GM18861 (cell line): Measurements from ENCODE around the gene KRT14.
"Not testable (repeated sequence)": the region's sequence is repeated elsewhere in the genome, so short reads cannot be mapped to it uniquely, and the experiment has no call there.

ENCODE experiments used
- ATAC-seq: cut with Tn5 transposase; IDR thresholded peaks from one replicate; pipeline ENCODE4 v1.9.1; 2021; ENCODE audit not compliant: unreplicated experiment

The KRT14 gene

DNA sequence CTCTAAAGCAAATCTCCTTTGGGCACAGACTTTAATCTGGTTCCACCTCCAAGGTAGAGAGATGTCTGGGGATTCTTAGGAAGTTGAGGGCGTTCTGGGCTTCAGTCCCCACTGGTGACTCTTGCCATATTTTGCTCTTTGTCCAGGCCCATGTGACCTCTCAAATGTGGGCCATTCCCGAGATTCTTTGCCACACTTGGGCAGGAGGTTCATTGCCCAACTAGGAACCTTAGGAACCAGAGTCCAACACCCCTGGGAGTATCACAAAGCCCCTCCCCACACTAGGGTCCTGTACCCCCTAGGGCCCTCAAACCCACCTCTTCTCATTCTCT lies 6.5 kb downstream of the KRT14 start:
- ATAC-seq: no peak

DNA sequence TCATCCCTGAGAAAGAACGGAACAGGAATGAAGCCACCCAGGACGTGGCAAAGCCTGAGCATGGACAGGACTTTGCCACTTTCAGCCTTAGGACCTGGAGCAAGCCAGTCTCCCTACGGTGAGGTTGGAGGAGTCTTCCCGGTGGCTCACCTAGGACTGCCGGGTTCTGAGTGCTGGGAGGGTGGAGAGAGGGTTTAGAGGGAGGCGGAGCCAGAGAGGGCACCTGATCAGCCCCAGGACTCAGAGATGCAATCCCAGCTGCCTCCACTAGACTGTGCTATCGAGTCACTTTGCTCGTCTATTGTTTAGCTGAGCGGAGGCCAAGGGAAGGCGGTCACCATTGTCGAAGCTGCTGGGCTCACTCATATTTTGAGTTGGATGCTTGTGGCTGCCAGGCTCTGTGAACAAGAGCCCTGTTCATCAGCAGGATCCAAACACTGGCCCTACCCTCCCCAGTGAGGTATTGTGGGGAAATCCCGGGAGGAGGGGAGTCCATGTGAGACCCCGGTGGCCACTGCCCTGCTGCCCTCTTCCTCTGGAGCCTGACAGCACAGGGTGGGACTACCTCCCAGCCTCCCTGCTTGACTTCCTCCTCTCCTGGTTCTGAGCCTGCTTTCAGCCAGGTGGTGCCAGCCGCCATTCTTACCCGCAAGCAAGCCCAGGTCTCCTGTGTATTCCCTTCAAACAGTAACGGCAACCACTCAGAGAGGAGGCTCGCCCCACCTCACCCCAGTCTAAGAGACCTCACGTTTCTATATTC lies 7.0 kb downstream of the KRT14 start:
- ATAC-seq: no peak

DNA sequence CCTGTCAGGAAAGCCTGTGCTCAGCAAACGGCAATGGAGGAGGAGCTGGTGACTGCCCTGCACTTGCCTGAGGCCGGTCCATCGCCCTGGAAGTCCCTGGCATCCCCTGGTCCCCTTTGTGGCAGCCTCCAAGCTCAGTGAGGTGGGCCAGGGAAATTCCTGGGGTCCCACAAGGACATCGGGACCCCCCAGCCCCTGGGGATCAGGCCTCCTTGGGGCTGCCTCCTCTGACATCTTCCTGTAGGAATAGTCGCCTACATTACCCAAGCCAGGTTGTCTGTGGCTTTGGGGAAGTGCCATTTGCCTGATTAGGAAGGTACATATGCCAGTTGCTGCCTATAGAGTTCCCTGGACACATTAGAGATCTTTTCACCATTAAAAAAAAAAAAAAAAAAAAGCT lies 7.7 kb downstream of the KRT14 start:
- ATAC-seq: no peak

DNA sequence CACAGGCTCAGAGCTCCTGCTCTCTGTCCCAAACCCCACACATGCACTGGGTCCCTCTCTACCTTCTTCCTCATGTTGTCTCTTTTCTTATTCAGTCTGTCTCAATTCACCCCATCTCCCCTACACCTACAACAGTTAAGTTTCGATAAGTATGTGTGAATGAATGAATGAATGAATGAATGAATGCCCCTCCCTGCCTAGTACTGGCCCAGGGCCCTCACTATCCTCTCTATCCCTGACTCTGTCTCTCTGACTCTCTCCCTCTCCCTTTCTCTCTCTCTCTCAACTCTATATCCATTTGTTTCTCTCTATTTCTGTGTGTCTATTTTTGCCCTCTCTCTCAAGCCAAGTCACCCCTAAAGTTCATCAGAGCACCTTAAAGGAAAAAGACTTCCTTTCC lies 8.2 kb downstream of the KRT14 start:
- no peak for ATAC-seq

DNA sequence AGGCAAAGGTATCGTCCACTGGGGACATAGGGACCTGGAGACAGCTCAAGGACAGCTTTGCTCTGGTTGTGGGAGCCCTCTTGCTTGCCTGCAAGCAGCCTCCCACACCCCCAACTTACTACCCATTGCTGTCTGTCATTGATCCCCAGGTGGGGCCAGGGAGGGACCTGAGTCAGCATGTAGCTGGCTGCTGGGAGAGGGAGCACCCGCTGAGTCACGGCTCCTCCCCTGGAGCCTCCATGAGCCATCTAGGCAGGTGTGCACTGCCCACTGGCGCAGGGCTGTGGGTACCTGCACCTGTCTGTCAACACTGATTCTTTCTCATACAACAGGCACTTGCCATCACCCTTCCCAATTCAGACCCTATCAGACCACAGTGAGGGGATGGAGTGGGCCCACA lies 10.0 kb downstream of the KRT14 start:
- ATAC-seq: not testable (repeated sequence)

DNA sequence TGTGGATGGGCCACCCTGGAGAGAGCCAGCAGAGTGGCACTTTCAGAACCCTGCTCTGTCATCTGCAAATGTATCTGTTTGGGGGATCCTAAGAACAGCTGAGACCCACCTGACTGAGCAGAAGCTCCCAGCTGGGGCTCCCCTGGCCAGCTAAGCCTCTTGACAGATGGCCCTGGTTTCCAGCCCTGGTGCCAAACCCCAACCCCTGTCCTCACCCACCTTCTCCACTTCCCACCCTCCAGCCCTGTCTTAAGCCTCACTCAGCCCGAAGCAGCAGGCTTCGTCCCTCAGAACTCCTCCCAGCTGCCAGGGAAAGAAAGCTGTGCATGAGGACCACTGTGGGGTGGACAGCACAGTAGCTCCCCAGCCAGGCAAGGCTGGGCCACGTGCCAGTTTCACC lies 11.4 kb downstream of the KRT14 start:
- ATAC-seq: no peak

DNA sequence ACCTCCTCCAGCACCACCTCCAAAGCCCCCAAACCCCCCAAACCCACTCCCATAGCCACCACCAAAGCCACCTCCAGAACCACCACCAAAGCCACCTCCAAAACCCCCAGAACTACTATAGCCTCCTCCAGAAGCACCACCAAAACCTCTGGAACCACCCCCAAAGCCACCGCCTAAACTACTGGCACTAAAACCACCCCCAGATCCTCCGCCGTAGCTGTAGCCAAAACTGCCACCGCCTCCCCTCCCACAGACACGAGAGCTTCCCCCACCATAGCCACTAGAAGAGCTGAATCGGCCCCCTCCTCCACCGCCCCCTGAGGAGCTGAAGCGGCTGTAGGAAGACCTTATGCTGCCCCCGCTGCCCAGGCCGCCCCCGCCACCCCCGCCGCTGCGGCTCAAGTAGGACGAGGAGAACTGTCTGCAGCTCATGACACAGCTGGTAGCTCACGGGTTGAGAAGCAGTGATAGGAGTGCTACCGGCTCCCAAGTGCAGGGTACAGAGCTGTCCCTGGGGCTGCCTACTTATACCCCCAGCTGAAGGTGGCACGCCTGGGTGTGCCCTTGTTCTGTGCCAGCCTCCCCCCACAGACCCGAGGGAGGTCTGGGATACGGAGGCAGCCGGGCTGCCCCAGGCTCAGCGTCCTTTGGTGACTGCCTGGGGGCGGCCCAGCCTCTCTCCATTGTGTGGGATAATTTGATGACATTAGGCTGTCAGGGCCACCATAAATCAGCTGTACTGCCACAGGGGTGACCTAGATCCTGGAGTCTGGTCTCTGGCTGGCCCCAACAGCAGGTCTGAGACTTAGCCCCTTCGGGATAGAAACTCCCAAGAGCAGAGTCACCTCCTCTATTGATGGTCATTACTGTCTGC lies 14.9 kb downstream of the KRT14 start, which contains the start of gene KRT9:
Gene KRT9 (minus strand): TSS at position 499 of the 874 bp plus-strand sequence. CDS start 67 bp downstream, at position 432.
- ATAC-seq: no peak

DNA sequence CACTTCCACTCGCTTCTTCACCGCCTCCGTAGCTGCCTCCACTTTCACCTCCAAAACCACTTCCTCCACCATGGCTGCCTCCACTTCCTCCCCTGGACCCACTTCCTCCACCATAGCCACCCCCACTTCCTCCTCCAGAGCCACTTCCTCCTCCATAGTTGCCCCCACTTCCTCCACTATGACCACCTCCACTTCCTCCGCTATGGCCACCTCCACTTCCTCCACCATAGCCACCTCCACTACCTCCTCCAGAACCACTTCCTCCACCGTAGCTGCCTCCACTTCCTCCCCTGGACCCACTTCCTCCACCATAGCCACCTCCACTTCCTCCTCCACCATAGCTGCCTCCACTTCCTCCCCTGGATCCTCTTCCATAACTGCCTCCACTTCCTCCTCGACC lies 19.4 kb downstream of the KRT14 start:
- ATAC-seq: no peak

DNA sequence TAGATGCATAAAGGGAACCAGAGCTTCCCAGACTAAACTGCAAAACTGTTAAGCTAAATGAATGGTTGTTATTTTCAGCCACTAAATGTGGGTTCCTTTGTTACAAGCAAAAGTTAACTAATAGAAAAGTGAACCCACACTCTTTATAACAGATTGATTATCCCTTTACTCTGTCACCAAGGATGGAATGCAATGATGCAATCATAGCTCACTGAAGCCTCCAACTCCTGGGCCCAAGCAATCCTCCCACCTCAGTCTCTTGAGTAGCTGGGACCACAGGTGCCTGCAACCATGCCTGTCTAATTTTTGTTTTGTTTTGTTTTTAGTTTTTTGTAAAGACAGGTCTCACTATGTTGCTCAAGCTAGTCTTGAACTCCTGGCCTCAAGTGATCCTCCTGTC lies 21.4 kb downstream of the KRT14 start:
- ATAC-seq: no peak

DNA sequence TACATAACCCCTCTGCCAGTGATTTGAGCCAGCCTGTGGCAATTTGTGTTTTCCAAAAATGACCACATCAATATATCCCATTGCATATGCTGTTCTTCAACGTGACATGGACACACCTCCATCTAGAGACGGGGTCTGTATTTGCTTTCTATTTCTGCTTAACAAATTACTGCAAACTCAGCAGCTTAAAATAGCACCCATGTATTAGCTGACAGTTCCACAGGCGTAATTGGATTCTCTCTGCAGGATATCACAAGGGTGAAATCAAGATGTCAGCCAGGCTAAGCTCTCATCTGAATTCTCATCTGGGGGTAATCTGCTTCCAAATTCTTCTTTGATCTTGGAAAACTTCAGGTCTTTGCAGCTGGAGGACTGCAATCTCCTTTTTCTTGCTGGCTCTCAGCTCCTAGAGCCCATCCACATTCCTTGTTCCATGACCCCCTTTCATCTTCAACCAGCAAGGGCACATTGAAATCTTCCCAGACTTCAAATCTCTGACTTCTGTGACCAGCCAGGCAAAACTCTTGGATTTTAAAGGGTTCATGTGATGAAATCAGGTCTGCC lies 23.0 kb downstream of the KRT14 start:
- ATAC-seq: no peak

DNA sequence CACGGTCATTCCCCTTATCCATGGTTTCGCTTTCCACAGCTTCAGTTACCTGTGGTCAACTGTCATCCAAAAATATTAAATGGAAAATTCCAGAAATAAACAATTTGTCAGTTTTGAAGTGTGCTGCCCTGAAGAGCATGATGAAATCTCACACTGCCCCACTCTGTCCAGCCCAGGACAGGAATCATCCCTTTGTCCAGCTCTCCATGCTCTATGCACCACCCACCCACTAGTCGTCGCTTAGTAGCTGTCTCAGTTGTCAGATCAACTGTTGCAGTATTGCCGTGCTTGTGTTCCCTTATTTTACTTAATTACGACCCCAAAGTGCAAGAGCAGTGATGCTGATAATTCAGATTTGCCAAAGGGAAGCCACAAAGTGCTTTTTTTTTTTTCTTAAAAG lies 25.1 kb downstream of the KRT14 start:
- no peak for ATAC-seq

DNA sequence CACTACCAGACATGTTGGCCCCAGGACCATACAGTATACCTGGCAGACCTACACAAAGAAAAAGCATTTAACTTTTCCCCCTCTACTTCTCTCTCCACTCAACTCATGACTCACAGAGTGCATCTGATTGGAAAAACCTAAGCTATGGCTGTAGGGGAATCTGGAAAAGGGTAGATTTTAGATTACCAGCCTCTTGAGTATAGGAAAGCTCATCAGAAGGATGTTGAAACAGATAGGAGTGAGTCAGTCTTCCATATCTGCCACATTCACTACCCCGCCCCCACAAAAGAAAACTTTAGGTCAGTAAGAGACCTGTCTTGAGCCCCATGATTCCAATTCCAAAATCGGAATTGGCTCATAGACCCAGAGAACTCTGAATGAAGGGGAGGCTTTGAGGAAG lies 27.1 kb downstream of the KRT14 start:
- ATAC-seq: no peak

DNA sequence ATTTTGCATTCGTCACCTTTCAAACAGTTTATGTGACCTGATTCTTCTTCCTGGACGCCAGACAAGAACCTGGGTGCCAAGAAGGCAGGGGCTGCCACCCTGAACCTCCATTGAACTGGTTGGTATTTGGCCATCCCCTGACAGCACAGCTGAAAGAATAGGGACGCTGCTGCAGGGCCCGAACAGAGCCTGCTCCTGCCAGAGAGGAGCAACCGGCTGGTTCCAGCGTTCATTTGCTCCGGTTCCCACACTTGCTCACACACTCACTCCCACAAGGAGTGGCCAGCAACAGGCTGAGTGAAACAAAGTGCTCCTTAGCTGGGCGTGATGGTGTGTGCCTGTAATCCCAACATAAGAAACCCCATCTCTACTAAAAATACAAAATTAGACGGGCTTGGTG lies 29.8 kb downstream of the KRT14 start:
- ATAC-seq: no peak

DNA sequence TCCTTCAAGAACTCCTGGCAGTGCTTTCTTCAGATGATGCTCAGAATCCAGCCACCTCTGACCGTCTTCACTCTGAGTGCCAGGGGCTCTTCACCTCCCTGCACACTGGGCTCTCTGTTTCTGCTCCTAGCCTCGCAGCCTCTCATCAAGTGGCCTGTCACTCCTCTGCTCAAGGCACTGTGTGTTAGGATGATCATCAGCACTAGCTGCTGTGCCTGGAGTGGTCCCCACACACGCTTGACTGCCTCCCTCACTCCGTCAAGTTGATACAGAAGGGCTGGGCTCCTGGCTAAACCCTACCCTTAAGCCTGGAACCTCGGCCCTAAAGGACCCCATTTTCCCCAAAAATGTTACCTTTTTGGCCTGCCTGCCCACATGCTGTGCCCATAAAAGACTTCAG lies 30.4 kb downstream of the KRT14 start:
- ATAC-seq: no peak

DNA sequence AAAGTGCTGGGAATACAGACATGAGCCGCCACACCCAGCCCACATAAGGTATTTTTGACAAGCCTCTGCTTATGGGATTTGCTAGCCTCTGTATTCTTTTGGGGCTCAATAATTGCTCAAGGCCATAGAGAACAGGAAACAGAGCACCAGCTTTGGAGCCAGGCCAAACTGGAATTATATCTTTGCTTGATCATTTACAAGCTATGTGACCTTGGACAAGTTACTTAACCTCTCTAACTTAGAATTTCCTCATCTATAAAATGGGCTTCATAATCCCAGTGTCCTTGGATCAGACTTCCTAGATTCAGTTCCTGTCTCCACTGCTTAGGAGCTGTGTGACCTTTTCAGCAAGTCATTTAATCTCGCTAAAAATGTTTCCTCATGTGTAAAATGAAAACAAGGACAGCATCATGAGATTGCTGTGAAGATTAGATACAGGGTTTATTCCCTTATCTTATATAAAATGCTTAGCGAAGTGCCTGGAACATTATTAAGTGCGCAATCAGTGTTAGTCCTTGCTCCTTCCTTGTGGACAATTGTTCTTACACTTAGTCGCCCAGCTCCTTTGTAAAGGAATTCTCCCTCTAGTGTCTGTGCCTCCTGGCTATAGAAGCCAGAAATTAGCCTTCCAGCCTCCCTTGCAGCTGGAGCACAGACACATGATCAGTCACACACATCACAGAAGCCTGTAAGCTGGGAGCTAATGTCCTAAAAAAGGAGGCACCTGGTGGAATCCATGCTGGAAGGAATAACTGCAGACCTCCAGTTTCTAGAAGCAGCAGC lies 31.4 kb downstream of the KRT14 start:
- no peak for ATAC-seq

DNA sequence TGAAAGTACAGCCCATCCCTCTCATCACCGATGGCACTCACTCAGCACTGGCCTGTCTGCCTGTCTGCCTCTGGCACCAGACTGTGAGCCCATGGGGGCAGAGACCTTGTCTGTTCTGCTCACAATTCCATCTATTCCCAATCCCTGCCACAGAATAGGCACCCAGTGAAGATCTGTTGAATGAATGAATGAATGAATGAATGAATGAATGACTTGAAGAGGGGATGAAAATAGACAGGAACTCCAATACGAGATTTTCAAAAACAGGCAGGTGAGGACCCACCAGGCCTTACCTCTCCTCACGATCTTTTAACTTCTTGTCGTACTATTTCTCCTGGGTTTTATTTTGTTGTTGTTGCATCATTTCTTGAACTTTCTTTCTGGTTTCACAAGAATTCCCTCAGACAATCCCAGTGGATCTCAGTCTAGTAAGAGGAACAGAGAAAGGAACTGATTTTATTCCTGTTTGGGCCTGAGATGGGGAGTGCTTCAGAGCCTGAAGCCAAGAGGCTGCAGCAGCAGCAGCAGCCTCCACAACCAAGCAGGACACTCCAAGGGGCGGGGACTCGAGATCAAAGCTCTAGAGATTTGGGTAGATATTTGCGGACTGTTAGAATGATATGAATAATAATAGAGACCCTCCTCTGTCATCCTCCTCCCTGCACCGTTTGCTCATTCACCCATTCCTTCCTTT lies 32.6 kb downstream of the KRT14 start:
- ATAC-seq: no peak

DNA sequence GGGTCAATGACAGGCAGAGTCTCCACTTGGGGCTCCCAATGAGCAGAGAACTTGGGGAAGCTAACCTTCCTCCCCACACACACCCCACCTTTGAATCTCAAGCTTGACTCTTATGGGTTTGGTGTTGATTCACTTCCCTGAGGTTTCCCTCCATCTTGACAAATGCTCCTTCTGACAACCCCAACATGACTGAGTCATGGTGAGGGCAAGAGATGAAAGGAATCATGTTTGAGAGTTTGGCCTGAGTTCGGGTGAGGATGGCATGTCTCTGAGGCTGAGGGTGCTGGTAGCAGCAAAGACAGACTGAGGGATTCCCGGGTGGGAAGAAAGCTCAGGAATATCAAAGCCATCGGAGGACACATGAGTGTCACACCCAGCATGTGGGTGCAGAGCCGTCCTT lies 33.5 kb downstream of the KRT14 start:
- no peak for ATAC-seq

DNA sequence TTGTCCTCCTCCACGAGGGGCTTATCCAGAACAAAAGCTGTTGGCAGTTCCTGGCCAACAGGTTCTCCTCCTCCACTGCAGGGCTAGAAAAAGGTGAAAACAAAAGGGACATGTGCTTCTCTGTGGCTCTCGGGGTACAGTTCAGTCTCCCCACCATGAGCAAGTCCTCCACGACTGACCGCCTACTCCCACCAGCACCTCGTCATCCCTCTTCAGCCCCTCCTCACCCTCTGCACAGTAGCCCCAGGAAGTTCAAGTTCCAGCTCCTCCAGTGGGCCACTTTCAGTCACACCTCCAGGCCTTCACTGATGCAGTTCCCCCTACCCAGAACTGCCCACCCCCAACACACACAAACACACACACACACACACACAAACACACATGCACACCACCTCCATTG lies 34.2 kb downstream of the KRT14 start:
- no peak for ATAC-seq

DNA sequence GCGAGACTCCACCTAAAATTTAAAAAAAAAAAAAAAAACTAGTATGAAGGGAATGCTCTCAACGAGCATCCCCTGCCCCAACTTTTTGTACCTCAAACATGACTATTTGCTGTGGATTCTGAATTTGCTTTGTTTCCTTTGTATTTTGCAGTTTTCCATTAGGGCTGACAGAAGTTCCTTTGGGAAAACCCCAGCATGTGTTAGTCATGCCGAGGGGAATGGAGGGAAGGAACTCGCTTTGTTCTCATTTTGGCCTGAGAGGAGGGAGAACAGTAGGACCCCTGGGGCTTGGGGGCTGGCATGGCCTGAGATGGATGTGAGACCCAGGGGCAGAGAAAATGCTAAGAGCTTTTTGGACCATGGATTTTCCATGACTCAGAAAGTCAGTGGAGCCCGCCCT lies 35.3 kb downstream of the KRT14 start:
- ATAC-seq: no peak

DNA sequence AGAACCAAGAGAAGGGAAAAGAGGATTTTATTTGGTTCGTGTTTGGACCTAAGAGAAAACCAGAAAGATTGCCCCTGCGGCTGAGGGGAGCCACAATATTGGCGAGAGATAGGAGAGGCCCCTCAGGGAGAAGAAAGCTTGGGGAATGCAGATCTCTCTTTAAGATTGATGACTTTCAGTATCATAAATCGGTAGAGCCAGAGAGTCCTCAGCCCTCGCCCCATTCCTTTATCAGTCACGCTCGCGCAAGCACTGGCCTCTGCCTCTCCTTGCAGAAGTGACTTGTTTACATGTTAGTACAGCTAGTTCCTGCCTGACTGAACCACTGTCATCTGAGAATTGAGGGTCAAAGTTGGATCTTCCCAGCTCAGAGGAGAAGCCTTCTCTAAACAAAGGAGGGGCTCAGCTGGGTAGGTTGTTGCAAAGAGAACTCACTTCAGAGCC lies 37.1 kb downstream of the KRT14 start:
- no peak for ATAC-seq
